Testis (tissue), 2 donors: ENCODE measurements around the gene UBE2R2.

Experiments used
- POLR2A ChIP-seq: fragments of 450-650 bp; IDR thresholded peaks from one replicate; pipeline ENCODE4 v1.6.1; 2017; ENCODE audit warnings: antibody characterized with exemption, mild to moderate bottlenecking, moderate library complexity
- TF ChIP-seq, protein P1 (sequence below), 3 experiments: fragments of 450-650 bp in 2 of 3; fragments of 200-600 bp in 1 of 3; sonication (generic) in 1 of 3; IDR thresholded peaks; one replicate each; pipeline ENCODE4 v1.5.1; 2016 to 2019; ENCODE audit warnings: antibody characterized with exemption in 3 of 3, mild to moderate bottlenecking in 2 of 3, moderate library complexity in 1 of 3

- TF ChIP-seq POLR2A: no peak
- TF ChIP-seq, protein P1, sequence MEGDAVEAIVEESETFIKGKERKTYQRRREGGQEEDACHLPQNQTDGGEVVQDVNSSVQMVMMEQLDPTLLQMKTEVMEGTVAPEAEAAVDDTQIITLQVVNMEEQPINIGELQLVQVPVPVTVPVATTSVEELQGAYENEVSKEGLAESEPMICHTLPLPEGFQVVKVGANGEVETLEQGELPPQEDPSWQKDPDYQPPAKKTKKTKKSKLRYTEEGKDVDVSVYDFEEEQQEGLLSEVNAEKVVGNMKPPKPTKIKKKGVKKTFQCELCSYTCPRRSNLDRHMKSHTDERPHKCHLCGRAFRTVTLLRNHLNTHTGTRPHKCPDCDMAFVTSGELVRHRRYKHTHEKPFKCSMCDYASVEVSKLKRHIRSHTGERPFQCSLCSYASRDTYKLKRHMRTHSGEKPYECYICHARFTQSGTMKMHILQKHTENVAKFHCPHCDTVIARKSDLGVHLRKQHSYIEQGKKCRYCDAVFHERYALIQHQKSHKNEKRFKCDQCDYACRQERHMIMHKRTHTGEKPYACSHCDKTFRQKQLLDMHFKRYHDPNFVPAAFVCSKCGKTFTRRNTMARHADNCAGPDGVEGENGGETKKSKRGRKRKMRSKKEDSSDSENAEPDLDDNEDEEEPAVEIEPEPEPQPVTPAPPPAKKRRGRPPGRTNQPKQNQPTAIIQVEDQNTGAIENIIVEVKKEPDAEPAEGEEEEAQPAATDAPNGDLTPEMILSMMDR (IDR thresholded peaks at IDR 0.05): no peak
These were observed 45.0 kb downstream of the UBE2R2 start for GRCh38 chr9:33861917-33862453.
